Measurements from ENCODE around the gene SSTR3.
"Not testable (repeated sequence)": the region's sequence is repeated elsewhere in the genome, so short reads cannot be mapped to it uniquely, and the experiment has no call there.

The SSTR3 gene

GRCh38 chr22:37178350-37179125 lies 33.7 kb downstream of the SSTR3 start:
- DNase-seq = no peak

- DNase-seq = no peak
Measured at GRCh38 chr22:37177755-37178154, 34.5 kb downstream of the SSTR3 start.

GRCh38 chr22:37177221-37177620 lies 35.1 kb downstream of the SSTR3 start:
- DNase-seq = no peak

GRCh38 chr22:37176464-37177061 lies 35.7 kb downstream of the SSTR3 start:
- peak; percentile 86 to 87 for DNase-seq

GRCh38 chr22:37175414-37176281 lies 36.6 kb downstream of the SSTR3 start:
- no peak for DNase-seq

- DNase-seq = no peak
Measured at GRCh38 chr22:37174964-37175363, 37.3 kb downstream of the SSTR3 start.

GRCh38 chr22:37173709-37174108 lies 38.6 kb downstream of the SSTR3 start:
- no peak for DNase-seq

GRCh38 chr22:37172266-37173245 lies 39.7 kb downstream of the SSTR3 start:
- DNase-seq = no peak

- DNase-seq = no peak
Measured at GRCh38 chr22:37171662-37172061, 40.6 kb downstream of the SSTR3 start.

- DNase-seq = not testable (repeated sequence)
Measured at GRCh38 chr22:37170689-37171405, 41.4 kb downstream of the SSTR3 start.

GRCh38 chr22:37169947-37170688 lies 42.2 kb downstream of the SSTR3 start:
- DNase-seq = no peak

- no peak for DNase-seq
Measured at GRCh38 chr22:37169406-37169805, 42.9 kb downstream of the SSTR3 start.

GRCh38 chr22:37167981-37168647 lies 44.2 kb downstream of the SSTR3 start:
- no peak for DNase-seq

GRCh38 chr22:37167176-37167980 lies 44.9 kb downstream of the SSTR3 start:
- no peak for DNase-seq

- DNase-seq = peak; percentile 60 to 65
Measured at GRCh38 chr22:37166675-37167066, 45.6 kb downstream of the SSTR3 start.

GRCh38 chr22:37165940-37166674 lies 46.2 kb downstream of the SSTR3 start:
- no peak for DNase-seq

GRCh38 chr22:37165066-37165465 lies 47.2 kb downstream of the SSTR3 start:
- no peak for DNase-seq

GRCh38 chr22:37164505-37164887 lies 47.8 kb downstream of the SSTR3 start:
- no peak for DNase-seq
